HepG2 (cell line): ENCODE results near the gene OXGR1. TPM values are rescaled to one million over a fixed set of nuclear protein-coding genes. Genes with fewer than 3 reads are reported as not detected.

Experiments
- ATAC-seq: fragments of 200-7000 bp; cut with Tn5 transposase; 3 replicates; pipeline ENCODE4 v1.9.1; 2020; ENCODE audit warnings: mild to moderate bottlenecking, moderate library complexity
- BruUV-seq: library from RNA; stranded (reverse); fragments of 400-500 nt; replicated peaks from 2 replicates; lab custom pipeline; 2021; lab: Mats Ljungman, UMichigan
- CTCF ChIA-PET: fragments of 300-600 bp; formaldehyde crosslinking; extraction: SDS; loops from one replicate; lab custom pipeline; 2021; ENCODE audit warnings: low total read pairs, inconsistent platforms, low intra/inter-chr PET ratio; lab: Yijun Ruan, JAX
- POLR2A ChIA-PET: fragments of 350-600 bp; sonication (Branson Sonifier 250); formaldehyde crosslinking; loops from one replicate; lab custom pipeline; 2020; ENCODE audit warnings: antibody characterized with exemption, inconsistent platforms; lab: Yijun Ruan, JAX
- DNase-seq: peaks from one replicate; pipeline ENCODE4 v3.0.0-alpha.2; 2015; ENCODE audit warnings: low spot score
- FAIRE-seq: peaks from 3 replicates; lab custom pipeline; 2011; peaks lifted over from hg19 to GRCh38; lab: Jason Lieb, UNC
- H2AFZ ChIP-seq: one replicate; pipeline ENCODE4 v1.6.1; 2011; ENCODE audit warnings: low read length, inconsistent platforms
- H3K27ac ChIP-seq: fragments of 300-600 bp; 3 replicates; pipeline ENCODE4 v1.8.0; 2011; ENCODE audit warnings: mixed run types, mild to moderate bottlenecking, mixed read lengths, low read length, inconsistent platforms; ENCODE audit not compliant: insufficient read depth; ENCODE audit errors: extremely low read length
- H3K27me3 ChIP-seq, 2 experiments: fragments of 200-600 bp in 1 of 2; 2 replicates in 1 of 2; 3 replicates in 1 of 2; pipeline versions ENCODE4 v1.6.0 to v1.8.0; 2011; ENCODE audit warnings: low read length in 2 of 2, mild to moderate bottlenecking in 2 of 2, moderate library complexity in 2 of 2, inconsistent platforms in 1 of 2; ENCODE audit not compliant: insufficient read depth in 2 of 2, control insufficient read depth in 1 of 2
- H3K36me3 ChIP-seq, 2 experiments: fragments of 200-600 bp in 1 of 2; replicated peaks in 1 of 2; 2 replicates in 1 of 2; 3 replicates in 1 of 2; pipeline versions ENCODE4 v1.5.1 to v1.8.0; 2011; ENCODE audit warnings: low read length in 2 of 2, inconsistent platforms in 1 of 2; ENCODE audit not compliant: insufficient read depth in 2 of 2, control insufficient read depth in 1 of 2
- H3K4me1 ChIP-seq: 2 replicates; pipeline ENCODE4 v1.5.1; 2012; ENCODE audit warnings: low read length, inconsistent platforms; ENCODE audit not compliant: insufficient read depth
- H3K4me2 ChIP-seq: 2 replicates; pipeline ENCODE4 v1.6.0; 2011; ENCODE audit warnings: low read depth, low read length, inconsistent platforms
- H3K4me3 ChIP-seq, 3 experiments: fragments of 200-600 bp in 1 of 3; sonication (generic), shearing (Covaris generic) in 1 of 3; replicated peaks in 1 of 3; 2 replicates each; pipeline ENCODE4 v1.5.1; 2011 to 2016; ENCODE audit warnings: low read length in 3 of 3, inconsistent platforms in 2 of 3, low read depth in 2 of 3, mild to moderate bottlenecking in 2 of 3, control low read depth in 1 of 3, mixed read lengths in 1 of 3; ENCODE audit not compliant: insufficient read depth in 1 of 3
- H3K79me2 ChIP-seq: one replicate; pipeline ENCODE4 v1.6.1; 2011; ENCODE audit warnings: low read length, inconsistent platforms; ENCODE audit not compliant: insufficient read depth
- H3K9ac ChIP-seq: 2 replicates; pipeline ENCODE4 v1.6.0; 2011; ENCODE audit warnings: mild to moderate bottlenecking, low read depth, low read length, inconsistent platforms; ENCODE audit not compliant: insufficient read depth
- H3K9me3 ChIP-seq: 2 replicates; pipeline ENCODE4 v1.5.1; 2012; ENCODE audit warnings: mild to moderate bottlenecking, low read length
- H4K20me1 ChIP-seq: 2 replicates; pipeline ENCODE4 v1.6.0; 2011; ENCODE audit warnings: inconsistent platforms, mild to moderate bottlenecking, low read length, moderate library complexity; ENCODE audit not compliant: insufficient read depth
- AHR ChIP-seq: IDR thresholded peaks from 2 replicates; pipeline ENCODE4 v1.6.1; 2018; ENCODE audit warnings: missing genetic modification reagents, missing compliant biosample characterization
- FOXA1 ChIP-seq, 2 experiments: fragments of 450-650 bp in 1 of 2; sonication (generic) in 1 of 2; formaldehyde crosslinking in 1 of 2; IDR thresholded peaks; 2 replicates each; pipeline versions ENCODE4 v1.4.0 to v1.6.1; 2016 to 2020; ENCODE audit warnings: missing genetic modification reagents in 1 of 2
- NPAS2 ChIP-seq: sonication (generic); formaldehyde crosslinking; IDR thresholded peaks from 2 replicates; pipeline ENCODE4 v1.8.0; 2022; ENCODE audit warnings: mild to moderate bottlenecking, missing genetic modification reagents, borderline replicate concordance
- SSRP1 ChIP-seq: IDR thresholded peaks from 2 replicates; pipeline ENCODE4 v1.6.1; 2016; ENCODE audit warnings: control low read depth
- ZKSCAN1 ChIP-seq: fragments of 150-350 bp; IDR thresholded peaks from 2 replicates; pipeline ENCODE4 v1.6.1; 2014; ENCODE audit warnings: low read length
- ZNF33A ChIP-seq: sonication (generic); formaldehyde crosslinking; IDR thresholded peaks from 2 replicates; pipeline ENCODE4 v1.5.1; 2020; ENCODE audit warnings: missing genetic modification reagents, mild to moderate bottlenecking, moderate library complexity, borderline replicate concordance
- ZNF589 ChIP-seq: sonication (generic); formaldehyde crosslinking; conservative IDR thresholded peaks from 2 replicates; pipeline ENCODE4 v1.8.0; 2022; ENCODE audit warnings: mild to moderate bottlenecking, moderate library complexity, missing genetic modification reagents
- WGBS: methylation state at CpG from one replicate; pipeline ENCODE4 v1.1.6; 2017; ENCODE audit warnings: low lambda C conversion rate; 5-methylcytosine and 5-hydroxymethylcytosine counted together
- in situ Hi-C: cut with HindIII; loops from 2 replicates; pipeline ENCODE4 v1.10.0; 2017; ENCODE audit warnings: low pct_unique_long_range_greater_than_20kb; ENCODE audit not compliant: extremely low pct_ligation_motif_present
- intact Hi-C: fragments of 100-400 bp; cut with micrococcal nuclease; formaldehyde crosslinking; loops from one replicate; pipeline ENCODE4 v1.10.0; 2022; ENCODE audit not compliant: unreplicated experiment
- polyA plus RNA-seq, 8 experiments: library from polyadenylated mRNA; depleted of rRNA in 3 of 8; stranded (reverse) in 7 of 8; unstranded in 1 of 8; fragments of >200 nt; fragmentation: Illumina TruSeq in 4 of 8; extraction: Trizol in 4 of 8; gene quantifications; 2 replicates each; pipeline versions ENCODE4 v1.2.1 to v1.2.3, GENCODE V29; 2011 to 2016; ENCODE audit warnings: low read depth in 4 of 8, missing spikeins in 1 of 8, mixed read lengths in 1 of 8; ENCODE audit not compliant: insufficient read depth in 1 of 8
- total RNA-seq, 5 experiments: library from RNA; depleted of rRNA; stranded (reverse); fragments of >200 nt; fragmentation: Illumina TruSeq; extraction: Trizol; gene quantifications; 2 replicates each; pipeline ENCODE4 v1.2.3, GENCODE V29; 2016; ENCODE audit warnings: low read depth in 1 of 5
- TF ChIP-seq, protein P1 (sequence below): sonication (generic); formaldehyde crosslinking; IDR thresholded peaks from 2 replicates; pipeline ENCODE4 v1.4.0; 2020; ENCODE audit warnings: missing genetic modification reagents, borderline replicate concordance
- TF ChIP-seq, protein P2 (sequence below): sonication (generic); formaldehyde crosslinking; IDR thresholded peaks from 2 replicates; pipeline ENCODE4 v1.9.0; 2021; ENCODE audit warnings: mild to moderate bottlenecking, missing genetic modification reagents

Gene OXGR1
- total and polyA plus RNA-seq, 2 of the 13 experiments (the other 11 are each of a cell fraction or from before 2014, with no cell fraction given): not detected

DNA sequence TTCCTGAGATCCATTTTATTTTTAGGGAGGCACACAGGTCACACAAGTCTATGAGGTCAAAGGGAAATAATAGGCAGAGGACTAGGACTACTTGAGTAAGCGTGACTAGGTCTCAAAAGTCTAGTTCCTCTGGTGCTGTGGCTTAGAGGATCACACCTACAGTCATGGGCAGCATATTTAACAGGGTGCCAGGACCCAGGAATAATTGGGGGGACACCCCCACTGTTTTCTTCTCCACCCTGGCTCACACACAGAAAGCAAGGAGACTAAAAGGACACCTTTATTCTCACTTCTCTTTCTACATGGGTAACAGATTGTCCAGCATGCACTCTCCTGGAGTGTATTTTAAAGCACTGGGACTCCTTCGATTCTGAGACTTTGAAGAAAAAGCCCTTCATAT lies 26.2 kb downstream of the OXGR1 start (continued):
- TF ChIP-seq ZNF589 (CRISPR knock-in tag): no peak

DNA sequence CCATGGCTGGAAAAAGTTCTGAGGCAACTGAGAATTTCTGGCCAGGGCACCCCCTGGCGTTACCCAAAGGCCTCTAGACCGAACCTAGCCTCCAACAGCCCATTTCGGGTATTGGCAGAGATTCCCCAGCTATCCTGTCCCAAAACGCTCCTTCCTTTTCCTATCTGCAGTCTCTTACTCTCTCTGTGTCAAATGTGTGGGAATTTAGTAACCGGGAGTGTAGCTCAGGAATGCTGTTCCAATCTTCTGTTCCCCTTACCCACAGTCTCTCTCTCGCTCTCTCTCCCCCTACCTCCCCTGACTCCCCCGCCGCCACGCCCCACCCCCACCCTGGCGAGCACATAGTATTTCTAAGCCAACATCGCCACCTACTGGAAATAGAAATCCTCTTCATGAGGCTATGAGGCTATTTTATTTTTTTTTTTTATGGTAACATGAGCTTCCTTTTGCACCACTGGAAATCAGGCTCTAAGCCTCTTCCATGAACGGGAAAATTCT lies 27.0 kb downstream of the OXGR1 start:
- intact Hi-C loops (loop anchor here (1.0 to 2.0 kb wide), 2 partner anchors 824 to 947 kb away; no protein-coding TSS in a partner anchor), in situ Hi-C loops (loop anchor here (10.0 to 25.0 kb wide), 3 partner anchors 822 to 1780 kb away; no protein-coding TSS in a partner anchor)
- no peaks in the 10 kb centered on the region for H3K79me2 ChIP-seq
- ATAC-seq (peak; percentile 92), FAIRE-seq (no peak), DNase-seq (peak; percentile 25)
- no peaks in the 10 kb centered on the region for H3K9me3 ChIP-seq
- H2AFZ ChIP-seq: no peak overlapping the region
- H3K4me3 ChIP-seq: peak overlapping the region in 1 of 3 experiments; percentile 33; a peak in 3 of 6 replicates
- no peaks in the 10 kb centered on the region; a peak in 2 of 5 replicates for H3K27me3 ChIP-seq
- ChIA-PET POLR2A (no interaction called here), CTCF (interaction anchor here (0.9 to 2.3 kb wide), 3 partner anchors 145 to 947 kb away, joined by 3 to 15 read pairs (median 9); no protein-coding TSS in a partner anchor)
- H3K36me3 ChIP-seq: no peaks in the 10 kb centered on the region
- H3K4me1 ChIP-seq: 0 out of 2 replicates have a peak, but pooled peaks cover 7% of the 10 kb centered on the region
- BruUV-seq: no TSS peak
- no peak overlapping the region for H3K27ac ChIP-seq
- H3K9ac ChIP-seq: no peak overlapping the region
- peak overlapping the region; percentile 71 for H3K4me2 ChIP-seq
- H4K20me1 ChIP-seq: no peaks in the 10 kb centered on the region
- WGBS: 6% methylated on average over 11 of the region's 12 CpGs
- TF ChIP-seq SSRP1: no peak
- no peak for TF ChIP-seq ZKSCAN1
- TF ChIP-seq, protein P1, sequence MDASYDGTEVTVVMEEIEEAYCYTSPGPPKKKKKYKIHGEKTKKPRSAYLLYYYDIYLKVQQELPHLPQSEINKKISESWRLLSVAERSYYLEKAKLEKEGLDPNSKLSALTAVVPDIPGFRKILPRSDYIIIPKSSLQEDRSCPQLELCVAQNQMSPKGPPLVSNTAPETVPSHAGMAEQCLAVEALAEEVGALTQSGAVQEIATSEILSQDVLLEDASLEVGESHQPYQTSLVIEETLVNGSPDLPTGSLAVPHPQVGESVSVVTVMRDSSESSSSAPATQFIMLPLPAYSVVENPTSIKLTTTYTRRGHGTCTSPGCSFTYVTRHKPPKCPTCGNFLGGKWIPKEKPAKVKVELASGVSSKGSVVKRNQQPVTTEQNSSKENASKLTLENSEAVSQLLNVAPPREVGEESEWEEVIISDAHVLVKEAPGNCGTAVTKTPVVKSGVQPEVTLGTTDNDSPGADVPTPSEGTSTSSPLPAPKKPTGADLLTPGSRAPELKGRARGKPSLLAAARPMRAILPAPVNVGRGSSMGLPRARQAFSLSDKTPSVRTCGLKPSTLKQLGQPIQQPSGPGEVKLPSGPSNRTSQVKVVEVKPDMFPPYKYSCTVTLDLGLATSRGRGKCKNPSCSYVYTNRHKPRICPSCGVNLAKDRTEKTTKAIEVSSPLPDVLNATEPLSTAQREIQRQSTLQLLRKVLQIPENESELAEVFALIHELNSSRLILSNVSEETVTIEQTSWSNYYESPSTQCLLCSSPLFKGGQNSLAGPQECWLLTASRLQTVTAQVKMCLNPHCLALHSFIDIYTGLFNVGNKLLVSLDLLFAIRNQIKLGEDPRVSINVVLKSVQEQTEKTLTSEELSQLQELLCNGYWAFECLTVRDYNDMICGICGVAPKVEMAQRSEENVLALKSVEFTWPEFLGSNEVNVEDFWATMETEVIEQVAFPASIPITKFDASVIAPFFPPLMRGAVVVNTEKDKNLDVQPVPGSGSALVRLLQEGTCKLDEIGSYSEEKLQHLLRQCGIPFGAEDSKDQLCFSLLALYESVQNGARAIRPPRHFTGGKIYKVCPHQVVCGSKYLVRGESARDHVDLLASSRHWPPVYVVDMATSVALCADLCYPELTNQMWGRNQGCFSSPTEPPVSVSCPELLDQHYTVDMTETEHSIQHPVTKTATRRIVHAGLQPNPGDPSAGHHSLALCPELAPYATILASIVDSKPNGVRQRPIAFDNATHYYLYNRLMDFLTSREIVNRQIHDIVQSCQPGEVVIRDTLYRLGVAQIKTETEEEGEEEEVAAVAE (CRISPR knock-in tag): no peak
- no peak for TF ChIP-seq AHR (CRISPR knock-in tag)
- no peak for TF ChIP-seq FOXA1 (IDR thresholded peaks at IDR 0.05)
- TF ChIP-seq FOXA1 (CRISPR knock-in tag; IDR thresholded peaks at IDR 0.05): no peak
- no peak for TF ChIP-seq ZNF33A (CRISPR knock-in tag)
- no peak for TF ChIP-seq NPAS2 (CRISPR knock-in tag)
- TF ChIP-seq, protein P2, sequence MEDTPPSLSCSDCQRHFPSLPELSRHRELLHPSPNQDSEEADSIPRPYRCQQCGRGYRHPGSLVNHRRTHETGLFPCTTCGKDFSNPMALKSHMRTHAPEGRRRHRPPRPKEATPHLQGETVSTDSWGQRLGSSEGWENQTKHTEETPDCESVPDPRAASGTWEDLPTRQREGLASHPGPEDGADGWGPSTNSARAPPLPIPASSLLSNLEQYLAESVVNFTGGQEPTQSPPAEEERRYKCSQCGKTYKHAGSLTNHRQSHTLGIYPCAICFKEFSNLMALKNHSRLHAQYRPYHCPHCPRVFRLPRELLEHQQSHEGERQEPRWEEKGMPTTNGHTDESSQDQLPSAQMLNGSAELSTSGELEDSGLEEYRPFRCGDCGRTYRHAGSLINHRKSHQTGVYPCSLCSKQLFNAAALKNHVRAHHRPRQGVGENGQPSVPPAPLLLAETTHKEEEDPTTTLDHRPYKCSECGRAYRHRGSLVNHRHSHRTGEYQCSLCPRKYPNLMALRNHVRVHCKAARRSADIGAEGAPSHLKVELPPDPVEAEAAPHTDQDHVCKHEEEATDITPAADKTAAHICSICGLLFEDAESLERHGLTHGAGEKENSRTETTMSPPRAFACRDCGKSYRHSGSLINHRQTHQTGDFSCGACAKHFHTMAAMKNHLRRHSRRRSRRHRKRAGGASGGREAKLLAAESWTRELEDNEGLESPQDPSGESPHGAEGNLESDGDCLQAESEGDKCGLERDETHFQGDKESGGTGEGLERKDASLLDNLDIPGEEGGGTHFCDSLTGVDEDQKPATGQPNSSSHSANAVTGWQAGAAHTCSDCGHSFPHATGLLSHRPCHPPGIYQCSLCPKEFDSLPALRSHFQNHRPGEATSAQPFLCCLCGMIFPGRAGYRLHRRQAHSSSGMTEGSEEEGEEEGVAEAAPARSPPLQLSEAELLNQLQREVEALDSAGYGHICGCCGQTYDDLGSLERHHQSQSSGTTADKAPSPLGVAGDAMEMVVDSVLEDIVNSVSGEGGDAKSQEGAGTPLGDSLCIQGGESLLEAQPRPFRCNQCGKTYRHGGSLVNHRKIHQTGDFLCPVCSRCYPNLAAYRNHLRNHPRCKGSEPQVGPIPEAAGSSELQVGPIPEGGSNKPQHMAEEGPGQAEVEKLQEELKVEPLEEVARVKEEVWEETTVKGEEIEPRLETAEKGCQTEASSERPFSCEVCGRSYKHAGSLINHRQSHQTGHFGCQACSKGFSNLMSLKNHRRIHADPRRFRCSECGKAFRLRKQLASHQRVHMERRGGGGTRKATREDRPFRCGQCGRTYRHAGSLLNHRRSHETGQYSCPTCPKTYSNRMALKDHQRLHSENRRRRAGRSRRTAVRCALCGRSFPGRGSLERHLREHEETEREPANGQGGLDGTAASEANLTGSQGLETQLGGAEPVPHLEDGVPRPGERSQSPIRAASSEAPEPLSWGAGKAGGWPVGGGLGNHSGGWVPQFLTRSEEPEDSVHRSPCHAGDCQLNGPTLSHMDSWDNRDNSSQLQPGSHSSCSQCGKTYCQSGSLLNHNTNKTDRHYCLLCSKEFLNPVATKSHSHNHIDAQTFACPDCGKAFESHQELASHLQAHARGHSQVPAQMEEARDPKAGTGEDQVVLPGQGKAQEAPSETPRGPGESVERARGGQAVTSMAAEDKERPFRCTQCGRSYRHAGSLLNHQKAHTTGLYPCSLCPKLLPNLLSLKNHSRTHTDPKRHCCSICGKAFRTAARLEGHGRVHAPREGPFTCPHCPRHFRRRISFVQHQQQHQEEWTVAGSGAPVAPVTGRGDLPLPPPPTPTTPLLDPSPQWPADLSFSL (CRISPR knock-in tag): no peak
